Endodermal cell (in vitro differentiated cells): ENCODE data around the gene YIF1A. TPM values are rescaled to one million over a fixed set of nuclear protein-coding genes. Genes with fewer than 3 reads are reported as not detected.
A peak's percentile ranks its signal among the peaks of the same experiment; 100 is the strongest.

ENCODE experiments used
- DNase-seq: peaks from one replicate; pipeline ENCODE4 v3.0.0-alpha.2; 2017
- H3K27ac ChIP-seq: 2 replicates; pipeline ENCODE4 v1.5.1; 2013; ENCODE audit warnings: mild to moderate bottlenecking, low read depth, low read length, moderate library complexity
- H3K27me3 ChIP-seq: 2 replicates; pipeline ENCODE4 v1.6.1; 2013; ENCODE audit warnings: mild to moderate bottlenecking, low read length, moderate library complexity; ENCODE audit not compliant: insufficient read depth, control insufficient read depth, poor library complexity, severe bottlenecking
- H3K36me3 ChIP-seq: 2 replicates; pipeline ENCODE4 v1.7.0; 2013; ENCODE audit warnings: mild to moderate bottlenecking, low read length, moderate library complexity; ENCODE audit not compliant: control insufficient read depth, insufficient read depth
- H3K4me1 ChIP-seq: one replicate; pipeline ENCODE4 v1.7.0; 2013; ENCODE audit warnings: low read length; ENCODE audit not compliant: control insufficient read depth, insufficient read depth
- H3K4me3 ChIP-seq: 2 replicates; pipeline ENCODE4 v1.5.1; 2013; ENCODE audit warnings: mild to moderate bottlenecking, low read length, moderate library complexity
- H3K9ac ChIP-seq: 2 replicates; pipeline ENCODE4 v1.6.1; 2013; ENCODE audit warnings: mild to moderate bottlenecking, low read length, moderate library complexity; ENCODE audit not compliant: poor library complexity, severe bottlenecking; ENCODE audit errors: extremely low read depth
- H3K9me3 ChIP-seq: 2 replicates; pipeline ENCODE4 v1.6.1; 2013; ENCODE audit warnings: mild to moderate bottlenecking, low read length, moderate library complexity; ENCODE audit not compliant: control insufficient read depth
- H3K27ac Mint-ChIP-seq: 2 replicates; pipeline ENCODE4 v1.8.0; 2020; ENCODE audit warnings: mixed read lengths
- H3K27me3 Mint-ChIP-seq: 2 replicates; pipeline ENCODE4 v1.8.0; 2021; ENCODE audit warnings: mild to moderate bottlenecking, mixed read lengths; ENCODE audit not compliant: insufficient read depth
- H3K36me3 Mint-ChIP-seq: 2 replicates; pipeline ENCODE4 v1.8.0; 2020; ENCODE audit warnings: low read depth, mixed read lengths
- H3K4me1 Mint-ChIP-seq: 2 replicates; pipeline ENCODE4 v1.8.0; 2020; ENCODE audit warnings: mixed read lengths
- H3K4me3 Mint-ChIP-seq: 2 replicates; pipeline ENCODE4 v1.8.0; 2020; ENCODE audit warnings: mild to moderate bottlenecking, moderate library complexity, mixed read lengths
- H3K9me3 Mint-ChIP-seq: 2 replicates; pipeline ENCODE4 v1.8.0; 2020; ENCODE audit warnings: mild to moderate bottlenecking, mixed read lengths
- WGBS, 2 experiments: methylation state at CpG; one replicate each; pipeline versions ENCODE4 v1.1.5 to v1.1.7; 2013; ENCODE audit warnings: missing lambda C conversion rate in 2 of 2, mixed read lengths in 1 of 2; ENCODE audit not compliant: insufficient coverage in 1 of 2, insufficient read length in 1 of 2; 5-methylcytosine and 5-hydroxymethylcytosine counted together
- total RNA-seq, 2 donors: library from RNA; stranded (reverse); fragmentation: NEBNext Ultra II Directional in 1 of 2; extraction: Animal tissue kit (Norgen Biotek cat#: 25700) in 1 of 2; gene quantifications; 2 replicates in 1 of 2; 3 replicates in 1 of 2; pipeline ENCODE4 v1.2.1, GENCODE V29; 2021
- TF ChIP-seq, protein P1 (sequence below): fragments of 200-600 bp; sonication (generic); conservative IDR thresholded peaks from 2 replicates; pipeline ENCODE4 v1.5.0; 2021; ENCODE audit warnings: antibody characterized with exemption, mild to moderate bottlenecking

YIF1A gene
- total RNA-seq, 2 donors from 2014 or later, result 70.6 to 80.1 TPM

DNA sequence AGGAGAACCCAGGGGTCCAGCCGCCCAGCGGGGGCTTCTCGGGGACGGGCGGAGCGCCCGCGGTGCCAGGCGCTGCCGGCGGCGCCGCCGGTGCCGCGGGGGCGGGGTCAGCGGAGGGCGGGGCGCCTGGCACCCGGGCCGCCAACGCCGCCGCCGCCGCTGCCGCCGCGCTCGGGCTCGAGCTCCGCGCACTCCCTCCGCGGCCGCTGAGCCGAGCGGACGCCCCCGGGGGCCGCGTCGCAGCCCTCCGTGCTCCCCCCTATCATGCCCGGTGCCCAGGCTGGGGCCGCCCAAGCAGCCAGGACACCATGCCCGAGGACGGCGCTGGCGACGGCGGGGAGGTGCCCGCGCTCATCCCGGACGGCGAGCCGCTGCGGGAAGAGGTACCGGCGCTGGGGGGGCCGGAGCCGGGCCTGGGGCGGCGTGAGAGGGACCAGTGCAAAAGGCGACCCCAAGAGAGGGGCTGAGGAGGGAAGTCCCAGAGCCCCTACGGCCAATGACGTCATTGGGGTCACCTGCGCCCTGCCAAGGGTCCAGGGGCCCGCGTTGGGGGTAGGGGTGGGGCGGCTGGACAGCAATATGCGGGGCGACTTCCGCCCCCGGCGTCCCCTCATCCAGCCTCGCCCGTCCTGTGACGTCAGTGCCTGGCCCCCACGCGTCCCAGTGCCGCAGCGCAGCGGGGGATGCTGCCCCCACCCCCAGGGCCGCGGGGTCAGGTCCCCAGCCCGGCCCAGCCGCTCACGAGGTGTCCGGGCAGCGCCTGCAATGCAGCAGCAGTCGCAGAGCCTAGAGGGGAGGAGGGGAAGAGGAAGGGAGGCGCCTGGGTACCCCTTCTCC, 3.0 kb upstream of the YIF1A start, which contains the start of gene TMEM151A:
Gene TMEM151A (plus strand): TSS at position 189 of the 837 bp plus-strand sequence. CDS start 120 bp downstream, at position 309.
- WGBS, 2 experiments, result 5 to 6% methylated on average over 29 to 95 of the region's 95 CpGs
- Mint-ChIP-seq H3K4me3 (peak within 1 kb of the TSS; percentile 22), H3K9me3 (no peaks in the 10 kb centered on the region), H3K27me3 (peaks cover 51% of the 10 kb centered on the region), H3K4me1 (peaks cover 6% of the 10 kb centered on the region), H3K27ac (no peak within 1 kb of the TSS), H3K36me3 (no peaks in the 10 kb centered on the region)
- H3K9ac ChIP-seq, result no peak within 1 kb of the TSS
- H3K9me3 ChIP-seq, result no peaks in the 10 kb centered on the region
- H3K4me3 ChIP-seq, result peak within 1 kb of the TSS; percentile 47
- H3K27ac ChIP-seq, result no peak within 1 kb of the TSS
- H3K27me3 ChIP-seq, result peaks cover 46% of the 10 kb centered on the region
- TF ChIP-seq, protein P1, sequence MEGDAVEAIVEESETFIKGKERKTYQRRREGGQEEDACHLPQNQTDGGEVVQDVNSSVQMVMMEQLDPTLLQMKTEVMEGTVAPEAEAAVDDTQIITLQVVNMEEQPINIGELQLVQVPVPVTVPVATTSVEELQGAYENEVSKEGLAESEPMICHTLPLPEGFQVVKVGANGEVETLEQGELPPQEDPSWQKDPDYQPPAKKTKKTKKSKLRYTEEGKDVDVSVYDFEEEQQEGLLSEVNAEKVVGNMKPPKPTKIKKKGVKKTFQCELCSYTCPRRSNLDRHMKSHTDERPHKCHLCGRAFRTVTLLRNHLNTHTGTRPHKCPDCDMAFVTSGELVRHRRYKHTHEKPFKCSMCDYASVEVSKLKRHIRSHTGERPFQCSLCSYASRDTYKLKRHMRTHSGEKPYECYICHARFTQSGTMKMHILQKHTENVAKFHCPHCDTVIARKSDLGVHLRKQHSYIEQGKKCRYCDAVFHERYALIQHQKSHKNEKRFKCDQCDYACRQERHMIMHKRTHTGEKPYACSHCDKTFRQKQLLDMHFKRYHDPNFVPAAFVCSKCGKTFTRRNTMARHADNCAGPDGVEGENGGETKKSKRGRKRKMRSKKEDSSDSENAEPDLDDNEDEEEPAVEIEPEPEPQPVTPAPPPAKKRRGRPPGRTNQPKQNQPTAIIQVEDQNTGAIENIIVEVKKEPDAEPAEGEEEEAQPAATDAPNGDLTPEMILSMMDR, result no peak
- DNase-seq, result peak; percentile 55
- H3K4me1 ChIP-seq, result no peaks in the 10 kb centered on the region
- H3K36me3 ChIP-seq, result peaks cover 4% of the 10 kb centered on the region

DNA sequence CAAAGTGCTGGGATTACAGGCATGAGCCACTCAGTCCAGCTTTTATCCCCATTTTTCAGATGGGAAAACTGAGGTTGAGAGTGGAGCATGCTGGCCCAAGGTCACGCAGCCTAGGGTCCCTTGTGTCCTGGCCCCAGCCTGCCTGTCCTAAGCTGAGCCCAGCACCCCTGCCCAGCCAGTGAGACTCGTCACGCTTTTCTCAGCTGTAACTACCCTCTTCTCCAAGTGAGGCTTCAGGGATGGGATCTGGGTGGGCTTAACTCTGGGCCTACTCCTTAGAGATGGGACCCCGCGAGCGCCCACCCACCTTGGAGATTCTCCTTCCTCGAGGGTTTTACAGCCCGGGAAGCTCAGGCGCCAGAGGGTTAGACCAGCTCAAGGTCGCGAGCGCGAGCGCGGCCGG, 2.4 kb upstream of the YIF1A start:
- Mint-ChIP-seq H3K36me3 (no peaks in the 10 kb centered on the region), H3K9me3 (no peaks in the 10 kb centered on the region), H3K27me3 (peaks cover 50% of the 10 kb centered on the region), H3K4me3 (peak overlapping the region; percentile 14), H3K27ac (no peak overlapping the region), H3K4me1 (peaks cover 6% of the 10 kb centered on the region)
- 24 to 31% methylated on average over 9 to 16 of the region's 16 CpGs for WGBS, 2 experiments
- Histone ChIP-seq H3K27me3 (peaks cover 46% of the 10 kb centered on the region), H3K27ac (no peak overlapping the region), H3K9me3 (no peaks in the 10 kb centered on the region), H3K4me1 (no peaks in the 10 kb centered on the region), H3K4me3 (peak overlapping the region; percentile 47), H3K9ac (no peak overlapping the region), H3K36me3 (peaks cover 9% of the 10 kb centered on the region)
- TF ChIP-seq, protein P1, result no peak
- peak; percentile 53 for DNase-seq

DNA sequence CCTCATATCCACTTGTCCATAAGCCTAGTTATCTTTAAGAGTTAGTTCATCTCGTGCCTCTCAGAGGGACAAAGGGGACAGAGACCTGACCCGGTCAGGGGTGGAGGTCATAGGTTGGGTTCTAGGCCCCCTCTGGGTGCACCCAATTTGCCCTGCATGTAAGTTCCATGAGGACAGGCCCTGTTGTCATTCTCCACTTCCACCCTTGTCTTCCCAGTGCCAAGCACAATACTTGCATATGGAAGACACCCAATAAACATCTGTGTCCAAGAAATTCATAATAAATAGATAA, 1.3 kb upstream of the YIF1A start:
- no peak overlapping the region for H3K27ac Mint-ChIP-seq
- TF ChIP-seq, protein P1, result no peak
- H3K36me3 Mint-ChIP-seq, result peaks cover 2% of the 10 kb centered on the region

More for the DNA sequence above, 1.3 kb upstream of the YIF1A start:
- H3K9me3 ChIP-seq, result no peaks in the 10 kb centered on the region
- no peaks in the 10 kb centered on the region for H3K4me1 ChIP-seq
- H3K36me3 ChIP-seq, result peaks cover 14% of the 10 kb centered on the region
- WGBS, 2 experiments, result 80 to 81% methylated on average over 1 to 2 of the region's 2 CpGs
- H3K4me3 Mint-ChIP-seq, result peak overlapping the region; percentile 75
- H3K27me3 Mint-ChIP-seq, result peaks cover 45% of the 10 kb centered on the region
- no peaks in the 10 kb centered on the region for H3K9me3 Mint-ChIP-seq
- no peak for DNase-seq
- peaks cover 46% of the 10 kb centered on the region for H3K27me3 ChIP-seq
- H3K4me1 Mint-ChIP-seq, result peaks cover 6% of the 10 kb centered on the region
- H3K9ac ChIP-seq, result no peak overlapping the region
- no peak overlapping the region for H3K27ac ChIP-seq
- H3K4me3 ChIP-seq, result no peak overlapping the region
